Upper lobe of left lung (tissue), 4 donors: ENCODE results near the gene SUSD6.

Source experiments
- POLR2A ChIP-seq, 4 donors: fragments of 450-650 bp; IDR thresholded peaks; one replicate each; pipeline ENCODE4 v1.5.1; 2016 to 2017; ENCODE audit warnings: antibody characterized with exemption in 4 of 4, mild to moderate bottlenecking in 2 of 4
- TF ChIP-seq, protein P1 (sequence below), 6 experiments: fragments of 450-650 bp in 4 of 6; fragments of 200-600 bp in 2 of 6; sonication (generic) in 2 of 6; IDR thresholded peaks; one replicate each; pipeline ENCODE4 v1.5.1; 2016 to 2019; ENCODE audit warnings: antibody characterized with exemption in 6 of 6

DNA sequence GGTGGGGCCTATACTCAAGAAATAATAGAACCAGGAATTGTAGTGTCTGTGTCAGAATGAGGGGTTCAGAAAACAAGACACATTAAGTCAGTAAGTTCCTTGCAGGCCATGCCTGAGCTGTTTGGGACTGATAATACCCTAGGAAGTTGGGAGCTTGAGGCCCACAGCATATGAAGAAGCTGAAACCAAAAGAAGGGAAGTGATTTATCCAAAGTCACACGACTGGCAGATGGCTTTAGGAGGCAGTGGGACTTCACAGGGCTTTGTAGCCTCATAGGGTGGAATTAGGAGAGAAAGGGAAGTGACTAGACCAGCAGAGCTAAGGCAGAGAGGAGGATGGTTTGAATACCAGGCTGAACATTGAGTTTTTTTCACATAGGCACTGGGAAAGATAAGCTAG lies 99.0 kb downstream of the SUSD6 start:
- TF ChIP-seq, protein P1, sequence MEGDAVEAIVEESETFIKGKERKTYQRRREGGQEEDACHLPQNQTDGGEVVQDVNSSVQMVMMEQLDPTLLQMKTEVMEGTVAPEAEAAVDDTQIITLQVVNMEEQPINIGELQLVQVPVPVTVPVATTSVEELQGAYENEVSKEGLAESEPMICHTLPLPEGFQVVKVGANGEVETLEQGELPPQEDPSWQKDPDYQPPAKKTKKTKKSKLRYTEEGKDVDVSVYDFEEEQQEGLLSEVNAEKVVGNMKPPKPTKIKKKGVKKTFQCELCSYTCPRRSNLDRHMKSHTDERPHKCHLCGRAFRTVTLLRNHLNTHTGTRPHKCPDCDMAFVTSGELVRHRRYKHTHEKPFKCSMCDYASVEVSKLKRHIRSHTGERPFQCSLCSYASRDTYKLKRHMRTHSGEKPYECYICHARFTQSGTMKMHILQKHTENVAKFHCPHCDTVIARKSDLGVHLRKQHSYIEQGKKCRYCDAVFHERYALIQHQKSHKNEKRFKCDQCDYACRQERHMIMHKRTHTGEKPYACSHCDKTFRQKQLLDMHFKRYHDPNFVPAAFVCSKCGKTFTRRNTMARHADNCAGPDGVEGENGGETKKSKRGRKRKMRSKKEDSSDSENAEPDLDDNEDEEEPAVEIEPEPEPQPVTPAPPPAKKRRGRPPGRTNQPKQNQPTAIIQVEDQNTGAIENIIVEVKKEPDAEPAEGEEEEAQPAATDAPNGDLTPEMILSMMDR (IDR thresholded peaks at IDR 0.05), result no peak
- TF ChIP-seq POLR2A (IDR thresholded peaks at IDR 0.05), result no peak
